ENCODE results near the gene NCBP2. TPM values are rescaled to one million over a fixed set of nuclear protein-coding genes. Genes with fewer than 3 reads are reported as not detected.

NCBP2 gene
- total RNA-seq, 4 donors from 2014 or later: 18.8 to 32.9 (median 27.0) TPM

GRCh38 chr3:196916995-196917394 is 25.3 kb downstream of the NCBP2 start:
- intact Hi-C loops (cut with DNase I; ENCODE audit: low total_unique reads): no loop called here

GRCh38 chr3:196916221-196916620 is 26.1 kb downstream of the NCBP2 start:
- TF ChIP-seq, protein P1, sequence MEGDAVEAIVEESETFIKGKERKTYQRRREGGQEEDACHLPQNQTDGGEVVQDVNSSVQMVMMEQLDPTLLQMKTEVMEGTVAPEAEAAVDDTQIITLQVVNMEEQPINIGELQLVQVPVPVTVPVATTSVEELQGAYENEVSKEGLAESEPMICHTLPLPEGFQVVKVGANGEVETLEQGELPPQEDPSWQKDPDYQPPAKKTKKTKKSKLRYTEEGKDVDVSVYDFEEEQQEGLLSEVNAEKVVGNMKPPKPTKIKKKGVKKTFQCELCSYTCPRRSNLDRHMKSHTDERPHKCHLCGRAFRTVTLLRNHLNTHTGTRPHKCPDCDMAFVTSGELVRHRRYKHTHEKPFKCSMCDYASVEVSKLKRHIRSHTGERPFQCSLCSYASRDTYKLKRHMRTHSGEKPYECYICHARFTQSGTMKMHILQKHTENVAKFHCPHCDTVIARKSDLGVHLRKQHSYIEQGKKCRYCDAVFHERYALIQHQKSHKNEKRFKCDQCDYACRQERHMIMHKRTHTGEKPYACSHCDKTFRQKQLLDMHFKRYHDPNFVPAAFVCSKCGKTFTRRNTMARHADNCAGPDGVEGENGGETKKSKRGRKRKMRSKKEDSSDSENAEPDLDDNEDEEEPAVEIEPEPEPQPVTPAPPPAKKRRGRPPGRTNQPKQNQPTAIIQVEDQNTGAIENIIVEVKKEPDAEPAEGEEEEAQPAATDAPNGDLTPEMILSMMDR (IDR thresholded peaks at IDR 0.05): no peak
- TF ChIP-seq POLR2A (IDR thresholded peaks at IDR 0.05): no peak
- WGBS, 2 donors: 96 to 100% methylated on average over 1 of the region's 1 CpG
- no peak for DNase-seq (ENCODE audit: low spot score in 2 of 2)
- no peak overlapping the region for H3K4me3 ChIP-seq (ENCODE audit: low read depth, poor library complexity, severe bottlenecking)
- intact Hi-C loops (cut with DNase I; ENCODE audit: low total_unique reads): no loop called here

More at GRCh38 chr3:196916995-196917394, 25.3 kb downstream of the NCBP2 start:
- 97 to 100% methylated on average over 3 of the region's 3 CpGs for WGBS, 2 donors
- TF ChIP-seq, protein P1 (IDR thresholded peaks at IDR 0.05): no peak
- no peak for TF ChIP-seq POLR2A (IDR thresholded peaks at IDR 0.05)
- DNase-seq (ENCODE audit: low spot score in 2 of 2): no peak
- no peak overlapping the region for H3K4me3 ChIP-seq (ENCODE audit: low read depth, poor library complexity, severe bottlenecking)

DNA sequence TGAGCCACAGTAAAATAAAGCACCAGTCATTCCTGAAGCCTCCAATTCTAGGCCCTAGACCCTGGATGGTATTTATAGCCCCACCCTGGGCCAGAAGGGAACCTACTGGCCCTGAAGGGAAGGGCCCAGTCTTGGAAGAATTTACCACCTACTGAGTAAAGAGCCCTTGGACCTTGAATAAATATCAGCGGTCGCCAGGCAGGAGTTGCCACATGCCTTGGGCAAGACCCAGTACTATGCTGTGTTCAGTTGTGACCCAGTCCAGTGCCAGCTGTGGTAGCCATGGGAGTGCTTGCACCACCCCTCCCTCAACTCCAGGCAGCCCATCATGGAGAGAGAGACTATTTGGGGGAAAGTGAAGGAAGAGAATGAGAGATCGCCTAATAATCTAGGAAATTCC is 27.0 kb downstream of the NCBP2 start:
- intact Hi-C loops (cut with DNase I; ENCODE audit: low total_unique reads): no loop called here
- no peak for DNase-seq (ENCODE audit: low spot score in 2 of 2)
- no peak overlapping the region for H3K4me3 ChIP-seq (ENCODE audit: low read depth, poor library complexity, severe bottlenecking)
- no peak for TF ChIP-seq POLR2A (IDR thresholded peaks at IDR 0.05)
- TF ChIP-seq, protein P1 (IDR thresholded peaks at IDR 0.05): no peak
- WGBS, 2 donors: 100% methylated on average over 3 of the region's 3 CpGs

DNA sequence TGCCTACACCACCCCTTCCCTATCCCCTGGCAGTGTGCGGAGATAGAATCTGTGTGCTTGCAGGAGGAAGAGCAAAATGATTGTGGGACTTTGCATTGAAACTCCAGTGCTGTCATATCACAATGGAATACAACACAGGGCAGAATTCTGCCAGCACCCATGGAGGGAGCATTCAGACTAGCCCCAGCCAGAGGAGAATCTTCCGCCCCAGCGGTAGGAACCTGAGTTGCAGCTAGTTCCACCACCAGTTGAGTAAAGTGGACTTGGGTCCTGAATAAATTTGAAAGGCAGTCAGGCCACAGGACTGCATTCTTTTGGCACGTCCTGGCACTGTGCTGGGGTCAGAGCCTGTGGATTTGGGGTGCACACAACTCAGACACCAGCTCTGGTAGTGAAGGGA is 27.5 kb downstream of the NCBP2 start:
- no peak for DNase-seq (ENCODE audit: low spot score in 2 of 2)
- no peak overlapping the region for H3K4me3 ChIP-seq (ENCODE audit: low read depth, poor library complexity, severe bottlenecking)
- intact Hi-C loops (cut with DNase I; ENCODE audit: low total_unique reads): no loop called here
- no peak for TF ChIP-seq POLR2A (IDR thresholded peaks at IDR 0.05)
- TF ChIP-seq, protein P1 (IDR thresholded peaks at IDR 0.05): no peak
- WGBS, 2 donors: 99% methylated on average over 4 of the region's 4 CpGs

- TF ChIP-seq POLR2A (IDR thresholded peaks at IDR 0.05): no peak
- TF ChIP-seq, protein P1 (IDR thresholded peaks at IDR 0.05): no peak
- DNase-seq (ENCODE audit: low spot score in 2 of 2): no peak
- no peak overlapping the region for H3K4me3 ChIP-seq (ENCODE audit: low read depth, poor library complexity, severe bottlenecking)
- 88 to 90% methylated on average over 2 of the region's 2 CpGs for WGBS, 2 donors
- intact Hi-C loops (cut with DNase I; ENCODE audit: low total_unique reads): no loop called here
Observed at GRCh38 chr3:196903740-196904139, 38.6 kb downstream of the NCBP2 start.

- no peak for DNase-seq (ENCODE audit: low spot score in 2 of 2)
- TF ChIP-seq, protein P1 (IDR thresholded peaks at IDR 0.05): no peak
- TF ChIP-seq POLR2A (IDR thresholded peaks at IDR 0.05): no peak
- intact Hi-C loops (cut with DNase I; ENCODE audit: low total_unique reads): no loop called here
- 80 to 91% methylated on average over 1 of the region's 1 CpG for WGBS, 2 donors
- H3K4me3 ChIP-seq (ENCODE audit: low read depth, poor library complexity, severe bottlenecking): no peak overlapping the region
Observed at GRCh38 chr3:196902296-196902695, 40.0 kb downstream of the NCBP2 start.
